ENCODE data around the gene SLK.

- no peak for TF ChIP-seq SMC3 (IDR thresholded peaks at IDR 0.05; ENCODE audit: low read depth, low read length)
- TF ChIP-seq CTCF (IDR thresholded peaks at IDR 0.05), result no peak
- TF ChIP-seq GABPA (IDR thresholded peaks at IDR 0.05; ENCODE audit: low read depth), result no peak
- TF ChIP-seq FOSL2 (IDR thresholded peaks at IDR 0.05; ENCODE audit: borderline replicate concordance, low read depth), result no peak
These were observed 54.3 kb downstream of the SLK start for GRCh38 chr10:104021246-104021645.
